Erythroblast (primary cell): ENCODE measurements around the gene AGAP5.
"Not testable (repeated sequence)": the region's sequence is repeated elsewhere in the genome, so short reads cannot be mapped to it uniquely, and the experiment has no call there.

Source experiments
- GATA1 ChIP-seq: IDR thresholded peaks from 2 replicates; pipeline ENCODE4 v1.6.1; 2011; ENCODE audit warnings: low read depth, mild to moderate bottlenecking, control low read depth, low read length, moderate library complexity
- POLR2A ChIP-seq: IDR thresholded peaks from 2 replicates; pipeline ENCODE4 v1.6.1; 2011; ENCODE audit warnings: mild to moderate bottlenecking, low read length

DNA sequence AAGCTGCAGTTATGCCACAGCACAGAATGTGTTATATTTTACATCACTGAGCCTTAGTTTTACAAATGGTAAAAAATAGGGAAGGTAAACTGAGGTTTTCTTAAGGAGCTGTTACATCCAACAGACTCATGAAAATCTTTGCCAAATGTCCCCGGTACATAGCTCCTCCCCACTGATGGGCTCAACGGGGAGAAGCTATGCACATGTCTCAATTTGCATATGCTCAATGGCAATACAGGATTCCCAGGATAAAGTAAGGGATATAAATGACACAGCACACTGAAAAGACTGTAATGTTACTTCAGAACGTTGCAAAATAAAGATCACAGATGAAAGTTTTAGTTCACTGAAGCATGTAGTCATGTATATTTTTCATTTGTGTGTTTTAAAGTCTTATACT is 16.6 kb upstream of the AGAP5 start:
- not testable (repeated sequence) for TF ChIP-seq POLR2A, GATA1
